Activated CD4-positive, alpha-beta T cell treated with anti-CD3 and anti-CD28 coated beads, Interleukin-2, amount 10 ng/mL, durations not matched to agents 24 days and 14 days (primary cell): ENCODE results near the gene NOTUM. TPM values are rescaled to one million over a fixed set of nuclear protein-coding genes. Genes with fewer than 3 reads are reported as not detected.

Experiments used
- DNase-seq: peaks from one replicate; pipeline ENCODE4 v3.0.0; 2022
- H3K27ac Mint-ChIP-seq: one replicate; pipeline ENCODE4 v1.8.0; 2022; ENCODE audit warnings: mild to moderate bottlenecking, mixed read lengths
- H3K27me3 Mint-ChIP-seq: one replicate; pipeline ENCODE4 v1.8.0; 2022; ENCODE audit warnings: mixed read lengths
- H3K36me3 Mint-ChIP-seq: one replicate; pipeline ENCODE4 v1.8.0; 2022; ENCODE audit warnings: low read depth, mild to moderate bottlenecking, mixed read lengths
- H3K4me1 Mint-ChIP-seq: one replicate; pipeline ENCODE4 v1.8.0; 2021; ENCODE audit warnings: mixed read lengths
- H3K4me3 Mint-ChIP-seq: one replicate; pipeline ENCODE4 v1.8.0; 2022; ENCODE audit warnings: mild to moderate bottlenecking, moderate library complexity, mixed read lengths
- H3K9me3 Mint-ChIP-seq: one replicate; pipeline ENCODE4 v1.8.0; 2021; ENCODE audit warnings: mixed read lengths
- intact Hi-C: fragments of 100-400 bp; cut with micrococcal nuclease; formaldehyde crosslinking; loops from one replicate; pipeline ENCODE4 v1.15.1; 2023
- total RNA-seq: library from RNA; stranded (reverse); gene quantifications from 2 replicates; pipeline ENCODE4 v1.2.3, GENCODE V29; 2022

NOTUM gene
- total RNA-seq, 1 donor from 2014 or later = 1.7 TPM

- H3K9me3 Mint-ChIP-seq = no peaks in the 10 kb centered on the region
- peaks cover 2% of the 10 kb centered on the region for H3K36me3 Mint-ChIP-seq
- no peak for DNase-seq
- intact Hi-C loops = no loop called here
- H3K4me3 Mint-ChIP-seq = no peak overlapping the region
- no peaks in the 10 kb centered on the region for H3K4me1 Mint-ChIP-seq
- H3K27ac Mint-ChIP-seq = no peak overlapping the region
- H3K27me3 Mint-ChIP-seq = no peaks in the 10 kb centered on the region
Measured at GRCh38 chr17:82000803-82001570, 40.0 kb upstream of the NOTUM start.

GRCh38 chr17:81999976-82000802 lies 39.2 kb upstream of the NOTUM start:
- Mint-ChIP-seq H3K9me3 (no peaks in the 10 kb centered on the region), H3K4me1 (no peaks in the 10 kb centered on the region), H3K36me3 (peaks cover 2% of the 10 kb centered on the region), H3K27ac (no peak overlapping the region), H3K27me3 (no peaks in the 10 kb centered on the region), H3K4me3 (no peak overlapping the region)
- no peak for DNase-seq
- intact Hi-C loops = no loop called here

DNA sequence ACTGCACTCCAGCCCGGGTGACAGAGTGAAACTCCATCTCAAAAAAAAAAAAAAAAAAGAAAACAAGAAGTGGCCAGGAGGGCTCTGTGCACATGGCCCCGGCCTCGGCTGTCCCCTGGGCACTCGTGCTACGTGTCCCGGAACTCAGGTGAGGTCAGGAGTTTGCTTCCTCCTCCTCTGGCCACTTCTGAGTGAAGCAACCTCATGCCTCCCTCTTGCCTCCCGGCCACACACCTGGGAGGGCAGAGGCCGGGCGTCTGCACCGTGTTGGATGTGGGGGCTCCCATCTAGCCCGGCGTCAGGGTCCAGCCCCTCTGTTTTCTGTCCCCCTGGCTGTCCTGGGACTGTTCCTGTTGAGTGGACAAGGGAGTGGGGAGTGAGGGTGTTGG lies 38.6 kb upstream of the NOTUM start:
- H3K9me3 Mint-ChIP-seq = no peaks in the 10 kb centered on the region
- peaks cover 2% of the 10 kb centered on the region for H3K36me3 Mint-ChIP-seq
- no peak overlapping the region for H3K27ac Mint-ChIP-seq
- H3K4me3 Mint-ChIP-seq = no peak overlapping the region
- no peaks in the 10 kb centered on the region for H3K27me3 Mint-ChIP-seq
- no peak for DNase-seq
- no peaks in the 10 kb centered on the region for H3K4me1 Mint-ChIP-seq
- intact Hi-C loops = no loop called here

DNA sequence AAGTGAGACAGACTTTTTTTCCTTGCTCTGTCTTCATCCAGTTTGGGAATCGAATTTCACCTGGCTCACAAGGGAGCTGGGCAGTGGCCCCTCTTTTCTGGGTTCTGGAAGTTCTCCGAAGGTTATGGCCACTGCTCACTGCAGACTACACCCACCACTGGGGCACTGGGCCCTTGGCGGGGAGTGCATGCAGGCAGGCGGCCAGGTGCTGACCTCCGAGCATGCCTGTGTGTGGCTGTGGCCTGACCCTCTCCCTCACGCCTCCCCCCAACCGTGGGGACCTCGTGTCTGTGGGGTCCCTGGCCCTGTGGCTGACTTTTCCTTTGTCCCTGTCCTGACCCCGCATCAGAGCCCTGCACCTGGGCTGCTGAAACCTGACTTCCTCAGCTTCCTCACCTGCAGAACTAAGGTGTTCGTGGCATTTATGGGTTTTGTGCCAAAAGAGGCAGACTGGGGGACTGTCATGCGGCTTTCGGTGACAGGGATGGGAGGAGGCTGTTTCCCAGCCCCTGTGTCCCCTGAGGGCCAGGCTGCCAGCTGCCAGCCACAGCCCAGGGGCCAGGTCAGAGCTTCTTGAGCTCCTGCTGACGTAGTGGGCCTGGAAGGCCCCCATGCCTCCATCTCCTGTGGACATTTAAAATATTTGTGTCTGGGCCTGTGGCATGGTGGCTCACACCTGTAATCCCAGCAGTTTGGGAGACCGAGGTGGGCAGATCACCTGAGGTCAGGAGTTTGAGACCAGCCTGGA lies 37.9 kb upstream of the NOTUM start:
- no peaks in the 10 kb centered on the region for H3K4me1 Mint-ChIP-seq
- H3K36me3 Mint-ChIP-seq = peaks cover 2% of the 10 kb centered on the region
- no peak for DNase-seq
- H3K9me3 Mint-ChIP-seq = no peaks in the 10 kb centered on the region
- no peaks in the 10 kb centered on the region for H3K27me3 Mint-ChIP-seq
- no peak overlapping the region for H3K27ac Mint-ChIP-seq
- intact Hi-C loops = no loop called here
- H3K4me3 Mint-ChIP-seq = no peak overlapping the region

DNA sequence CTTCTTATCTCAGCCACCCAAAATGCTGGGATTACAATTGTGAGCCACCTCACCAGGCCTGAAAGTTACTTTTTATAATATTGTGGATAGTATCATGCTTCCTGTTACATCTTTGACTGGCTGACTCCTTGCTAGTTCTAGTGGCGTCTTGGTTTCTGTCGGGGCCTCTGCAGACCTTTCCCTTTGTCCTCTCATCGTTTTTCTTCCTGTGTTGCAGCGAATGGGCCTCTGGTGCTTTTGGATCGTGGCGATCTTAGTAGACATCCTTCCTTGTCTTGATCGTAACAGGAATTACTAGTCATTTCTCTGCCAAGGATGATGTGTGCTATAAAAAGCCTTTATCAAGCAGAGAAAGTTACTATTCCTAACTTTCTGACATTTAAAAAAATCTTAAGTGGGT lies 37.2 kb upstream of the NOTUM start:
- no peak overlapping the region for H3K4me3 Mint-ChIP-seq
- no peaks in the 10 kb centered on the region for H3K4me1 Mint-ChIP-seq
- no peak overlapping the region for H3K27ac Mint-ChIP-seq
- H3K36me3 Mint-ChIP-seq = peaks cover 2% of the 10 kb centered on the region
- no peak for DNase-seq
- no peaks in the 10 kb centered on the region for H3K27me3 Mint-ChIP-seq
- intact Hi-C loops = no loop called here
- H3K9me3 Mint-ChIP-seq = no peaks in the 10 kb centered on the region

GRCh38 chr17:81996757-81997441 lies 35.9 kb upstream of the NOTUM start:
- no peaks in the 10 kb centered on the region for H3K9me3 Mint-ChIP-seq
- no peaks in the 10 kb centered on the region for H3K4me1 Mint-ChIP-seq
- intact Hi-C loops = no loop called here
- H3K4me3 Mint-ChIP-seq = no peak overlapping the region
- H3K27me3 Mint-ChIP-seq = no peaks in the 10 kb centered on the region
- H3K27ac Mint-ChIP-seq = no peak overlapping the region
- H3K36me3 Mint-ChIP-seq = peaks cover 2% of the 10 kb centered on the region
- DNase-seq = no peak

DNA sequence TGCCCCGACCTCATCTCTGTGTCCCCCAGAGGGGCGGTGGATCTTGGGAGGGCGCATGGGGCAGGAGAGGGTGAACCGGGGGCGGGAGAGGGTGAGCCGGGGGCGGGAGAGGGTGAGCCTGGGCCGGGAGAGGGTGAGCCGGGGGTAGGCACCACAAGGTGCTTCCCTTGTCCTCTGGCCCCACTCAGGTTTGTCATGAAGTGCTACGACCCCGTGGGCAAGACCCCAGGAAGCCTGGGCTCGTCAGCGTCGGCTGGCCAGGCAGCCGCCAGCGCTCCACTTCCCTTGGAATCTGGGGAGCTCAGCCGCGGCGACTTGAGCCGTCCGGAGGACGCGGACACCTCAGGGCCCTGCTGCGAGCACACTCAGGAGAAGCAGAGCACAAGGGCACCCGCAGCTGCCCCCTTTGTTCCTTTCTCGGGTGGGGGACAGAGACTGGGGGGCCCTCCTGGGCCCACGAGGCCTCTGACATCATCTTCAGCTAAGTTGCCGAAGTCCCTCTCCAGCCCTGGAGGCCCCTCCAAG lies 35.3 kb upstream of the NOTUM start:
- Mint-ChIP-seq H3K9me3 (no peaks in the 10 kb centered on the region), H3K27ac (no peak overlapping the region), H3K27me3 (no peaks in the 10 kb centered on the region), H3K4me3 (no peak overlapping the region), H3K4me1 (no peaks in the 10 kb centered on the region), H3K36me3 (peaks cover 2% of the 10 kb centered on the region)
- intact Hi-C loops = no loop called here
- DNase-seq = no peak

- no peak for DNase-seq
- no peaks in the 10 kb centered on the region for H3K9me3 Mint-ChIP-seq
- H3K36me3 Mint-ChIP-seq = peaks cover 3% of the 10 kb centered on the region
- no peak overlapping the region for H3K27ac Mint-ChIP-seq
- H3K4me3 Mint-ChIP-seq = no peak overlapping the region
- intact Hi-C loops = no loop called here
- no peaks in the 10 kb centered on the region for H3K27me3 Mint-ChIP-seq
- no peaks in the 10 kb centered on the region for H3K4me1 Mint-ChIP-seq
Measured at GRCh38 chr17:81995463-81996231, 34.7 kb upstream of the NOTUM start.

DNA sequence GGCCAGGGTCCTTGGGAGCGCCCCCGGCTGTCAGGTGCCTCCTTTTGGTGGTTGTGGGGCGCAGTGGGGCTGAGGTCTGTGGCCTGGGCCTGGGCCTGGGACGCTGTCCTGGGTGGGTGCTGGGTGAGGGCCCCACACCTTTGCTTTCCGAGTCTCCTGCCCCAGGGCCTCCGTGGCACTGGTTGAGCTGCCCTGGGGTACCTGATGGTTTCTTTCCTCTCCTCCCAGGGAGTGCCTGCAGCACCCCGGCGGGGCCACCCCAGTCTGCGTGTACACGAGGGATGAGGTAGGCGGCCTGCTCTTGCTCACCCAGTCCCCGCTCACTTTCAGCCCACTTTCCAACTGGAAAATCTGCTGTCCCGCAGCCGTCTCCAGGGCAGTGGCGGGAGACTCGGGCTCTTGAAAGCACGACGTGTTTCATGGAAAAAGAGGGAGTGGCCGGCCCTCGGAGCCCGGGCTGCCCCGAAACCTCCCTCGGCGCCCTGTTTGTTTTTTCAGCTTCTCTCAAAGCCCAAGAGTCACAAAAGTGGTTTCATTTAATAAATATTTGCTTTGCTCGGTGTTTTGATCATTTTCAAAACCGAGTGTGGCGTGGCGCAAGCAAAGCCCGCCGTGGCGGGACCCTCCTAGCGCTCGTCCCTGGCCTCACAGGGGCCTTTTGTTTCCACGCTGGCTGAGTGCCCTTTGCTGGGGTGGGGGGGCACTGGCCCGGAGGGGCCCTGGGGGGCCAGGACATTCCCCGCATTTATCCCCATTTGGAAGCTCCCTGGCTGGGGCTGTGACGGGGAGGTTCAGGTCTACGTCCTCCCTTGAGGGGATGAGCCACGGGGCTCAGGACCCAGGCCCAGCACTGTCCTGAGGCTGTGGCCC lies 33.8 kb upstream of the NOTUM start:
- intact Hi-C loops = no loop called here
- DNase-seq = no peak
- no peak overlapping the region for H3K4me3 Mint-ChIP-seq
- H3K9me3 Mint-ChIP-seq = no peaks in the 10 kb centered on the region
- no peak overlapping the region for H3K27ac Mint-ChIP-seq
- H3K36me3 Mint-ChIP-seq = peaks cover 6% of the 10 kb centered on the region
- no peaks in the 10 kb centered on the region for H3K27me3 Mint-ChIP-seq
- H3K4me1 Mint-ChIP-seq = no peaks in the 10 kb centered on the region

DNA sequence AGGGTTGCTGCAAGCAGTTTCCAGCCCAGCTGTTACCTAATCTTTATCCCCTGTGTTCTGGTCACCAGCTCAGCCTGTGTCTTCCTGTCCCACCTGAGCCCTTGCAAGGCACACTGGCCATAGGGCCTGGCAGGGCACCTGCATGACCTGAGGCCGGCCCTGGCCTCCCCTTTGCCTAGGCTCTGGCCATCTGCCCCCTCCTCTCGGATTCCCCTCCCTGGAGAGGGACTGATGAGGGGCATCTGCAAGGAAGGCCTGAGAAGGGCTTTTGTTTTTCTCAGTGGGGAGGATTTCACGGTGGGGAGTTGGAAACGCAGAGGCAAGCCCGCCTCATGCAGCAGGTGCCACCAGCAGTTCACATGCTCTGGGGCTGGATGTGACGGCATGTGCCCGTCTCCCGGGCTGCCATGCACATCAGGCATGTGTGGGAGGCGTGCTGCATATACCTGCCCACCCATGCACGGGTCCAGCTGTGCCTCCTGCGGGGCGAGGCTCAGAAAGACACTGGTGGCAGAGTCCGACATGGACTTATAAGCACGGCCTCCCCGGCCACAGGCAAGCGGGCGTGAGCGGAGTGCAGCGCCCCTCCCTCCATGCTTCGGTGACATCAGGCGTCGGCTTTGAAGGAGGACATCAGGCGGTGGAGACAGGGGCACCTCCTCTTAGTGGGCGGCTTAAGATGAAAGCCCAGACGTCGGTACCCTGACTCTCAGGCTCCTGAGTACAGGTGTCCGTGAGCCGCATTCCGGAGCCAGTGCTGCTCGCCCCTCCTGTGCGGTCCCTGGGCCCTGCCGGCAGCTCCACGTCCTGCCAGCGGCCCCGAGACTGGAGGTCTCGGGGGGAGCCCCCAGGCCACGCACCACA lies 33.0 kb upstream of the NOTUM start:
- Mint-ChIP-seq H3K4me3 (no peak overlapping the region), H3K4me1 (no peaks in the 10 kb centered on the region), H3K27ac (no peak overlapping the region), H3K27me3 (no peaks in the 10 kb centered on the region), H3K9me3 (no peaks in the 10 kb centered on the region), H3K36me3 (peaks cover 6% of the 10 kb centered on the region)
- intact Hi-C loops = no loop called here
- no peak for DNase-seq

DNA sequence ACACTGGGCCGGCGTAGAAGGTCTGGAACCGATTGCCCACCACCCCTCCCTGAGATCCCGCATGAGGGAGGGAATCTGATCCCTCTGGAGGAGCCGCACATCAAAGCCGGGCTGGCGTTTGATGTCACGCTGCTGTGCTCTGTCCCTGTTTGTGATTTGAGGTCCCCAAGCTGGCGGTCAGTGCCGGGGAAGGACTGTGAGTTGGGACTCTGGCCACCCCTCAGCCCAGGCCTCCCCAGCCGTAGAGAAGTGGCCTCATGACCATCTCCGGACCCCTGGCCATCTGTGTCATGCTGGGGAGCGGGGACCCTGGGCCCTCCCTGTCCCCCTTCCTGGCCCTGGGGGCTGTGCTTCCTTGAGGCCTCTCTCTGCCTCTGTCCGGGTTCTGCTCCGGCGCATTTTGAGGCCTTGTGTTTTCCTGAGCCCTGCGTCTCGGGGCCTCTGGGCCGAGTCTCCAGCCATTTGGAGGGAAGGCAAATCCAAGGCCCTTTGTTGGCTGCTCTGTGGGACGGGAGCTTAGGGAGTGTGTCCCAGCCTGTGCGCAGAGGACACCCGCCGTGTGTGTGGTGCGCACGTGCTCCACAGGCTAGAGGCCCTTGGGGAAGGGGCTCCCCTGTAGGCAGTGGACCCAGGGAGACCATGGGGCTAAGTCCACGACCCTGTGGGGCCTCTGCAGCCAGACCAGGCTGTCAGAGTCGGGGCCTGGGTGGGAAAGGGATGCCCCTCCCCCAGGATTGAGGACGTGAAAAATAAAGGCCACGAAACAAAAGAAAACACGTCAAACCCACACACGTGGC lies 31.5 kb upstream of the NOTUM start:
- Mint-ChIP-seq H3K27me3 (no peaks in the 10 kb centered on the region), H3K4me1 (no peaks in the 10 kb centered on the region), H3K36me3 (peaks cover 4% of the 10 kb centered on the region), H3K9me3 (no peaks in the 10 kb centered on the region), H3K27ac (no peak overlapping the region), H3K4me3 (no peak overlapping the region)
- intact Hi-C loops = no loop called here
- DNase-seq = no peak
